Measurements from ENCODE around the gene PPFIBP2. TPM values are rescaled to one million over a fixed set of nuclear protein-coding genes. Genes with fewer than 3 reads are reported as not detected.

Gene PPFIBP2
- polyA plus RNA-seq, 2 donors: 27.4 to 32.1 TPM

- 20 to 41% methylated on average over 1 of the region's 1 CpG for WGBS, 2 donors
- H3K36me3 ChIP-seq (ENCODE audit: control insufficient read depth in 2 of 2, insufficient read depth in 2 of 2, low read length in 1 of 2): no peaks in the 10 kb centered on the region
- H3K27me3 ChIP-seq (ENCODE audit: control insufficient read depth in 1 of 2, insufficient read depth in 2 of 2, low read length in 2 of 2): no peaks in the 10 kb centered on the region
- H3K4me3 ChIP-seq (ENCODE audit: low read depth in 1 of 2, low read length in 2 of 2): no peak overlapping the region
- no peaks in the 10 kb centered on the region for H3K9me3 ChIP-seq (ENCODE audit: control insufficient read depth in 2 of 2, insufficient read depth in 1 of 2, low read depth in 1 of 2, low read length in 1 of 2)
- H3K4me1 ChIP-seq (ENCODE audit: control insufficient read depth in 2 of 2, insufficient read depth in 2 of 2, low read length in 1 of 2): peaks cover 4 to 19% of the 10 kb centered on the region in 2 donors
- H3K27ac ChIP-seq (ENCODE audit: low read depth in 2 of 2, low read length in 1 of 2): no peak overlapping the region
These were observed 65.6 kb downstream of the PPFIBP2 start for GRCh38 chr11:7579361-7579791.

- no peaks in the 10 kb centered on the region for H3K9me3 ChIP-seq (ENCODE audit: control insufficient read depth in 2 of 2, insufficient read depth in 1 of 2, low read depth in 1 of 2, low read length in 1 of 2)
- H3K36me3 ChIP-seq (ENCODE audit: control insufficient read depth in 2 of 2, insufficient read depth in 2 of 2, low read length in 1 of 2): peaks cover 0 to 2% of the 10 kb centered on the region in 2 donors
- no peaks in the 10 kb centered on the region for H3K27me3 ChIP-seq (ENCODE audit: control insufficient read depth in 1 of 2, insufficient read depth in 2 of 2, low read length in 2 of 2)
- H3K4me3 ChIP-seq (ENCODE audit: low read depth in 1 of 2, low read length in 2 of 2): no peak overlapping the region
- H3K27ac ChIP-seq (ENCODE audit: low read depth in 2 of 2, low read length in 1 of 2): no peak overlapping the region
- H3K4me1 ChIP-seq (ENCODE audit: control insufficient read depth in 2 of 2, insufficient read depth in 2 of 2, low read length in 1 of 2): peaks cover 4 to 19% of the 10 kb centered on the region in 2 donors
- 67 to 75% methylated on average over 2 of the region's 2 CpGs for WGBS, 2 donors
These were observed 67.3 kb downstream of the PPFIBP2 start for GRCh38 chr11:7581021-7581590.

DNA sequence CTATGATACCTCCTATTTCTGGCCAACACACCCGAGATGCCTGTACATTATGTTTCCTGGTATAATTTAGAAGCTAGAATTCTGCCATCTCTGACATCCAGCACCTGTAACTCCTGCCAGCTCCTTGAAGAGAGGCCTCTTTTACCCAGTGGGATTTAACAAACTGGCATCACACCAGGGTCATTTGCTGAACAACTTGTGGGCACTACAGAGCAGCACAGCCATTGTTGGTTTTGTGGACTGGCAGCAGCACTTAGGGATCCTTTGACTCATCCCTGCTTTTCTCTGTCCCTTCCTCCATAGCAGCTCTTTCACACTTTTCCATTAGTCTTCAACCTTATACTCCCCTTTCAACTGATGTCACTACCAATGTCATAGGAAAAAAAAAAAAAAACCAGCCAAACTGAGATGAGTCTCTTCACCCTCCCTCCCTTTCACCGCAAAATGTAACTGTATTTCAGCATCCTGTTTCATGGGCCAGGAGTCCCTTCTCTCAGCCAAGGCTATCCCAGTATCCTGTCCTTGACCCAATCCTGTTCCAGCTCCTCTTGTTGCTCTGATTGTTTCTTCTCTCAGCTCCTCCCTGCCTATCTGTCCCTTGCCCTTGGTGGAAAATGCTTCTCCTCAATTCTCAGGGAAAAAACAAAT, 68.7 kb downstream of the PPFIBP2 start:
- Histone ChIP-seq H3K4me1 (ENCODE audit: control insufficient read depth in 2 of 2, insufficient read depth in 2 of 2, low read length in 1 of 2) (peaks cover 0 to 12% of the 10 kb centered on the region in 2 donors), H3K9me3 (ENCODE audit: control insufficient read depth in 2 of 2, insufficient read depth in 1 of 2, low read depth in 1 of 2, low read length in 1 of 2) (no peaks in the 10 kb centered on the region), H3K4me3 (ENCODE audit: low read depth in 1 of 2, low read length in 2 of 2) (no peak overlapping the region), H3K27me3 (ENCODE audit: control insufficient read depth in 1 of 2, insufficient read depth in 2 of 2, low read length in 2 of 2) (no peaks in the 10 kb centered on the region), H3K27ac (ENCODE audit: low read depth in 2 of 2, low read length in 1 of 2) (no peak overlapping the region), H3K36me3 (ENCODE audit: control insufficient read depth in 2 of 2, insufficient read depth in 2 of 2, low read length in 1 of 2) (peaks cover 0 to 2% of the 10 kb centered on the region in 2 donors)
- 61 to 72% methylated on average over 2 of the region's 2 CpGs for WGBS, 2 donors

DNA sequence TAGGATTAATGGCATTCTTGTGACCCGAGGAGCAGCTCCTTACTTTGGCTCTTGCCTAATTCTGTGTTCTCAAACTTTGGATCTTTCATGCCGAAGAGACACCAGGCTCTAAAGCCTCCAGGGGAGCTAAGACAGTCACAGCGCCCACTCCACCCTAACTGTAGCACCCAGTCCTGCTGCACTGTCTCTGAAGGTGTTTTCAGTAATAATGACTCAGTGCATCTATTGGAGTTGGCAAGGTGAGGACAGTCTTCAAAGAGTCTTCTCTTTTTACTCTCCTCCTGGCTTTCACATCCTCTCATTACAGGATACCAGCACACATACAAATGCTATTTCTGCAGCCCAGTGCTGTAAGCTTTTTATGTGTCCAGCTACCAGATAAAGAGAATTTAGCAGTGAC, 69.4 kb downstream of the PPFIBP2 start:
- peaks cover 0 to 11% of the 10 kb centered on the region in 2 donors for H3K4me1 ChIP-seq (ENCODE audit: control insufficient read depth in 2 of 2, insufficient read depth in 2 of 2, low read length in 1 of 2)
- H3K27ac ChIP-seq (ENCODE audit: low read depth in 2 of 2, low read length in 1 of 2): no peak overlapping the region

GRCh38 chr11:7584910-7585309, 71.1 kb downstream of the PPFIBP2 start:
- Histone ChIP-seq H3K4me3 (ENCODE audit: low read depth in 1 of 2, low read length in 2 of 2) (no peak overlapping the region), H3K27ac (ENCODE audit: low read depth in 2 of 2, low read length in 1 of 2) (no peak overlapping the region), H3K4me1 (ENCODE audit: control insufficient read depth in 2 of 2, insufficient read depth in 2 of 2, low read length in 1 of 2) (peaks cover 0 to 9% of the 10 kb centered on the region in 2 donors), H3K9me3 (ENCODE audit: control insufficient read depth in 2 of 2, insufficient read depth in 1 of 2, low read depth in 1 of 2, low read length in 1 of 2) (no peaks in the 10 kb centered on the region), H3K36me3 (ENCODE audit: control insufficient read depth in 2 of 2, insufficient read depth in 2 of 2, low read length in 1 of 2) (peaks cover 0 to 2% of the 10 kb centered on the region in 2 donors), H3K27me3 (ENCODE audit: control insufficient read depth in 1 of 2, insufficient read depth in 2 of 2, low read length in 2 of 2) (no peaks in the 10 kb centered on the region)
- WGBS, 2 donors: 43 to 62% methylated on average over 2 of the region's 2 CpGs

More for the DNA sequence above, 69.4 kb downstream of the PPFIBP2 start:
- no peak overlapping the region for H3K4me3 ChIP-seq (ENCODE audit: low read depth in 1 of 2, low read length in 2 of 2)
- H3K36me3 ChIP-seq (ENCODE audit: control insufficient read depth in 2 of 2, insufficient read depth in 2 of 2, low read length in 1 of 2): peaks cover 0 to 2% of the 10 kb centered on the region in 2 donors
- WGBS, 2 donors: 56 to 71% methylated on average over 3 of the region's 3 CpGs
- H3K27me3 ChIP-seq (ENCODE audit: control insufficient read depth in 1 of 2, insufficient read depth in 2 of 2, low read length in 2 of 2): no peaks in the 10 kb centered on the region
- no peaks in the 10 kb centered on the region for H3K9me3 ChIP-seq (ENCODE audit: control insufficient read depth in 2 of 2, insufficient read depth in 1 of 2, low read depth in 1 of 2, low read length in 1 of 2)

DNA sequence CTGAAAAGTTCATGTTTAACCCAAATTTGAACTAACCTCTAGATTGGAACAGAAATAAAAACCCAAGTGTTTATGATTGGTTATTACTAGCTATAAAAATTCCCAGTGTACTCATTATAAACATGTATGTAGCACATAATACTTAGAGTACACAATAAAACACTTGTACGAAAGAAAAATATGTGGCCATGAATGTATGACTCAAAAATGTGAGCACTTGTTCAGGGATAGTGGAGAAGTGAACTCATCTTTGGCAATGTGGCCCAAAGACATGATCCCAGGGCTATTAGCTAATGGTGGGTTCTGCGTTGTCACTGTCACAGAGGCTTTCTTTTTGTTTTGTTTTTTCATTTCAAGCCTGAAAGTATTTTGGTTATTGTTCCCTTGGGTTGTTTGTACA, 72.0 kb downstream of the PPFIBP2 start:
- H3K27me3 ChIP-seq (ENCODE audit: control insufficient read depth in 1 of 2, insufficient read depth in 2 of 2, low read length in 2 of 2): no peaks in the 10 kb centered on the region
- H3K27ac ChIP-seq (ENCODE audit: low read depth in 2 of 2, low read length in 1 of 2): no peak overlapping the region
- WGBS, 2 donors: 73 to 89% methylated on average over 2 of the region's 2 CpGs
- peaks cover 0 to 2% of the 10 kb centered on the region in 2 donors for H3K36me3 ChIP-seq (ENCODE audit: control insufficient read depth in 2 of 2, insufficient read depth in 2 of 2, low read length in 1 of 2)
- no peak overlapping the region for H3K4me3 ChIP-seq (ENCODE audit: low read depth in 1 of 2, low read length in 2 of 2)
- H3K9me3 ChIP-seq (ENCODE audit: control insufficient read depth in 2 of 2, insufficient read depth in 1 of 2, low read depth in 1 of 2, low read length in 1 of 2): no peaks in the 10 kb centered on the region
- H3K4me1 ChIP-seq (ENCODE audit: control insufficient read depth in 2 of 2, insufficient read depth in 2 of 2, low read length in 1 of 2): peaks cover 0 to 9% of the 10 kb centered on the region in 2 donors

DNA sequence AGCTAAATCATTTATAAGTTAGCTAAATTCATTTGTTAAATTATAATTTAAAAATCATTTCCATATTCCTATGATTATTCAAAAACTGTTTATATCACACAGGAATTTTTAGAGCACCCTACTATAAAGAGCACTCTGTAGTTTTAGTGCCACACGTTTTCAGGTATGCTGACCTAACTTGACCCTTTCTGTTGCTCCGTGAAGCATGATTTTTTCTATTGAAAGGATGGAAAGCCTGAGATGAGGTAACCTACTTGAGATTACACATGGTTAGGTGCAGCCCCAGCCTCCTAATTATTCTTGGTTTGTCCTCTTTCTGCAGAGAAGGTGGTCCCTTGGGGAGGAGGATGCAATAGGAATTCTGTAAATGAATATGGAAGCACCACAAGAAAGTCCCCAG, 72.6 kb downstream of the PPFIBP2 start:
- Histone ChIP-seq H3K36me3 (ENCODE audit: control insufficient read depth in 2 of 2, insufficient read depth in 2 of 2, low read length in 1 of 2) (peaks cover 0 to 2% of the 10 kb centered on the region in 2 donors), H3K9me3 (ENCODE audit: control insufficient read depth in 2 of 2, insufficient read depth in 1 of 2, low read depth in 1 of 2, low read length in 1 of 2) (no peaks in the 10 kb centered on the region), H3K4me3 (ENCODE audit: low read depth in 1 of 2, low read length in 2 of 2) (no peak overlapping the region), H3K27me3 (ENCODE audit: control insufficient read depth in 1 of 2, insufficient read depth in 2 of 2, low read length in 2 of 2) (no peaks in the 10 kb centered on the region), H3K27ac (ENCODE audit: low read depth in 2 of 2, low read length in 1 of 2) (no peak overlapping the region), H3K4me1 (ENCODE audit: control insufficient read depth in 2 of 2, insufficient read depth in 2 of 2, low read length in 1 of 2) (peaks cover 0 to 9% of the 10 kb centered on the region in 2 donors)
- 74 to 77% methylated on average over 2 of the region's 2 CpGs for WGBS, 2 donors

- Histone ChIP-seq H3K36me3 (ENCODE audit: control insufficient read depth in 2 of 2, insufficient read depth in 2 of 2, low read length in 1 of 2) (peaks cover 0 to 2% of the 10 kb centered on the region in 2 donors), H3K27ac (ENCODE audit: low read depth in 2 of 2, low read length in 1 of 2) (no peak overlapping the region), H3K4me3 (ENCODE audit: low read depth in 1 of 2, low read length in 2 of 2) (no peak overlapping the region), H3K4me1 (ENCODE audit: control insufficient read depth in 2 of 2, insufficient read depth in 2 of 2, low read length in 1 of 2) (peaks cover 3 to 14% of the 10 kb centered on the region in 2 donors), H3K27me3 (ENCODE audit: control insufficient read depth in 1 of 2, insufficient read depth in 2 of 2, low read length in 2 of 2) (no peaks in the 10 kb centered on the region), H3K9me3 (ENCODE audit: control insufficient read depth in 2 of 2, insufficient read depth in 1 of 2, low read depth in 1 of 2, low read length in 1 of 2) (no peaks in the 10 kb centered on the region)
- 77 to 86% methylated on average over 2 of the region's 2 CpGs for WGBS, 2 donors
These were observed 73.9 kb downstream of the PPFIBP2 start for GRCh38 chr11:7587712-7588111.

GRCh38 chr11:7589861-7590260, 76.1 kb downstream of the PPFIBP2 start:
- Histone ChIP-seq H3K27me3 (ENCODE audit: control insufficient read depth in 1 of 2, insufficient read depth in 2 of 2, low read length in 2 of 2) (no peaks in the 10 kb centered on the region), H3K27ac (ENCODE audit: low read depth in 2 of 2, low read length in 1 of 2) (no peak overlapping the region), H3K9me3 (ENCODE audit: control insufficient read depth in 2 of 2, insufficient read depth in 1 of 2, low read depth in 1 of 2, low read length in 1 of 2) (no peaks in the 10 kb centered on the region), H3K4me3 (ENCODE audit: low read depth in 1 of 2, low read length in 2 of 2) (no peak overlapping the region), H3K4me1 (ENCODE audit: control insufficient read depth in 2 of 2, insufficient read depth in 2 of 2, low read length in 1 of 2) (peaks cover 3 to 13% of the 10 kb centered on the region in 2 donors), H3K36me3 (ENCODE audit: control insufficient read depth in 2 of 2, insufficient read depth in 2 of 2, low read length in 1 of 2) (peaks cover 0 to 2% of the 10 kb centered on the region in 2 donors)
- 66 to 71% methylated on average over 2 of the region's 2 CpGs for WGBS, 2 donors

GRCh38 chr11:7590529-7590928, 76.7 kb downstream of the PPFIBP2 start:
- Histone ChIP-seq H3K9me3 (ENCODE audit: control insufficient read depth in 2 of 2, insufficient read depth in 1 of 2, low read depth in 1 of 2, low read length in 1 of 2) (no peaks in the 10 kb centered on the region), H3K27me3 (ENCODE audit: control insufficient read depth in 1 of 2, insufficient read depth in 2 of 2, low read length in 2 of 2) (no peaks in the 10 kb centered on the region), H3K27ac (ENCODE audit: low read depth in 2 of 2, low read length in 1 of 2) (no peak overlapping the region), H3K36me3 (ENCODE audit: control insufficient read depth in 2 of 2, insufficient read depth in 2 of 2, low read length in 1 of 2) (no peaks in the 10 kb centered on the region), H3K4me3 (ENCODE audit: low read depth in 1 of 2, low read length in 2 of 2) (no peak overlapping the region), H3K4me1 (ENCODE audit: control insufficient read depth in 2 of 2, insufficient read depth in 2 of 2, low read length in 1 of 2) (peaks cover 3 to 10% of the 10 kb centered on the region in 2 donors)
- 91 to 99% methylated on average over 2 of the region's 2 CpGs for WGBS, 2 donors
